IMR-90 (cell line): ENCODE results near the gene GOSR1.
"Not testable (repeated sequence)": the region's sequence is repeated elsewhere in the genome, so short reads cannot be mapped to it uniquely, and the experiment has no call there.

Source experiments
- CEBPB ChIP-seq: IDR thresholded peaks from 2 replicates; pipeline ENCODE4 v1.6.1; 2012; ENCODE audit warnings: low read depth, low read length, improper control_type of control experiment
- CHD1 ChIP-seq: IDR thresholded peaks from 2 replicates; pipeline ENCODE4 v1.6.1; 2012; ENCODE audit warnings: low read depth, low read length, improper control_type of control experiment
- CTCF ChIP-seq: conservative IDR thresholded peaks from 2 replicates; pipeline ENCODE4 v1.5.1; 2012; ENCODE audit warnings: mild to moderate bottlenecking, low read depth, low read length, improper control_type of control experiment
- ELK1 ChIP-seq: fragments of 150-350 bp; IDR thresholded peaks from 2 replicates; pipeline ENCODE4 v1.6.1; 2016; ENCODE audit warnings: low read depth, mild to moderate bottlenecking, low read length, moderate library complexity, borderline replicate concordance
- MAFK ChIP-seq: IDR thresholded peaks from 2 replicates; pipeline ENCODE4 v1.6.1; 2012; ENCODE audit warnings: low read depth, low read length, improper control_type of control experiment
- MAZ ChIP-seq: IDR thresholded peaks from 2 replicates; pipeline ENCODE4 v1.6.1; 2012; ENCODE audit warnings: low read depth, mild to moderate bottlenecking, low read length, improper control_type of control experiment, moderate library complexity, borderline replicate concordance
- MXI1 ChIP-seq: IDR thresholded peaks from 2 replicates; pipeline ENCODE4 v1.6.1; 2012; ENCODE audit warnings: low read depth, mild to moderate bottlenecking, low read length, moderate library complexity, borderline replicate concordance
- NFE2L2 ChIP-seq: fragments of 150-350 bp; IDR thresholded peaks from 2 replicates; pipeline ENCODE4 v1.6.1; 2016; ENCODE audit warnings: low read depth, mild to moderate bottlenecking, low read length
- POLR2A ChIP-seq: IDR thresholded peaks from 2 replicates; pipeline ENCODE4 v1.6.1; 2012; ENCODE audit warnings: mild to moderate bottlenecking, low read depth, low read length
- RAD21 ChIP-seq: IDR thresholded peaks from 2 replicates; pipeline ENCODE4 v1.6.1; 2012; ENCODE audit warnings: low read length, improper control_type of control experiment
- RCOR1 ChIP-seq: IDR thresholded peaks from 2 replicates; pipeline ENCODE4 v1.6.1; 2012; ENCODE audit warnings: mild to moderate bottlenecking, low read length, improper control_type of control experiment; ENCODE audit not compliant: insufficient replicate concordance
- RFX5 ChIP-seq: IDR thresholded peaks from 2 replicates; pipeline ENCODE4 v1.8.0; 2012; ENCODE audit warnings: low read depth, mild to moderate bottlenecking, low read length, moderate library complexity
- SMC3 ChIP-seq: fragments of 150-350 bp; IDR thresholded peaks from 2 replicates; pipeline ENCODE4 v1.6.1; 2016; ENCODE audit warnings: low read depth, mild to moderate bottlenecking, antibody characterized with exemption, low read length, moderate library complexity
- TF ChIP-seq, protein P1 (sequence below): fragments of 150-350 bp; IDR thresholded peaks from 2 replicates; pipeline ENCODE4 v1.6.1; 2017; ENCODE audit warnings: mild to moderate bottlenecking, antibody characterized with exemption, low read length, low read depth

GRCh38 chr17:30566516-30567225 lies 89.5 kb downstream of the GOSR1 start:
- TF ChIP-seq NFE2L2, POLR2A, RAD21, RCOR1, MXI1, CTCF, SMC3, MAZ, MAFK, CHD1, RFX5, CEBPB, ELK1: not testable (repeated sequence)
- TF ChIP-seq, protein P1, sequence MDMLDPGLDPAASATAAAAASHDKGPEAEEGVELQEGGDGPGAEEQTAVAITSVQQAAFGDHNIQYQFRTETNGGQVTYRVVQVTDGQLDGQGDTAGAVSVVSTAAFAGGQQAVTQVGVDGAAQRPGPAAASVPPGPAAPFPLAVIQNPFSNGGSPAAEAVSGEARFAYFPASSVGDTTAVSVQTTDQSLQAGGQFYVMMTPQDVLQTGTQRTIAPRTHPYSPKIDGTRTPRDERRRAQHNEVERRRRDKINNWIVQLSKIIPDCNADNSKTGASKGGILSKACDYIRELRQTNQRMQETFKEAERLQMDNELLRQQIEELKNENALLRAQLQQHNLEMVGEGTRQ = not testable (repeated sequence)
